Skeletal muscle cell (primary cell): ENCODE results near the gene RET.

Experiments
- DNase-seq: peaks from one replicate; pipeline ENCODE4 v3.0.0-alpha.2; 2010; ENCODE audit warnings: low read depth
- H3K4me3 ChIP-seq: 2 replicates; pipeline ENCODE4 v1.5.1; 2011; ENCODE audit warnings: low read depth, mild to moderate bottlenecking, control low read depth, low read length, moderate library complexity

The RET gene

GRCh38 chr10:43043773-43044447 is 33.0 kb upstream of the RET start:
- no peak overlapping the region for H3K4me3 ChIP-seq
- no peak for DNase-seq

- no peak for DNase-seq
- H3K4me3 ChIP-seq, result no peak overlapping the region
Observed at GRCh38 chr10:43044448-43044921, 32.4 kb upstream of the RET start.

GRCh38 chr10:43044961-43045621 is 31.8 kb upstream of the RET start:
- no peak overlapping the region for H3K4me3 ChIP-seq
- no peak for DNase-seq

- H3K4me3 ChIP-seq, result no peak overlapping the region
- DNase-seq, result no peak
Observed at GRCh38 chr10:43045631-43046287, 31.1 kb upstream of the RET start.

GRCh38 chr10:43046288-43046991 is 30.4 kb upstream of the RET start:
- DNase-seq, result no peak
- no peak overlapping the region for H3K4me3 ChIP-seq

DNA sequence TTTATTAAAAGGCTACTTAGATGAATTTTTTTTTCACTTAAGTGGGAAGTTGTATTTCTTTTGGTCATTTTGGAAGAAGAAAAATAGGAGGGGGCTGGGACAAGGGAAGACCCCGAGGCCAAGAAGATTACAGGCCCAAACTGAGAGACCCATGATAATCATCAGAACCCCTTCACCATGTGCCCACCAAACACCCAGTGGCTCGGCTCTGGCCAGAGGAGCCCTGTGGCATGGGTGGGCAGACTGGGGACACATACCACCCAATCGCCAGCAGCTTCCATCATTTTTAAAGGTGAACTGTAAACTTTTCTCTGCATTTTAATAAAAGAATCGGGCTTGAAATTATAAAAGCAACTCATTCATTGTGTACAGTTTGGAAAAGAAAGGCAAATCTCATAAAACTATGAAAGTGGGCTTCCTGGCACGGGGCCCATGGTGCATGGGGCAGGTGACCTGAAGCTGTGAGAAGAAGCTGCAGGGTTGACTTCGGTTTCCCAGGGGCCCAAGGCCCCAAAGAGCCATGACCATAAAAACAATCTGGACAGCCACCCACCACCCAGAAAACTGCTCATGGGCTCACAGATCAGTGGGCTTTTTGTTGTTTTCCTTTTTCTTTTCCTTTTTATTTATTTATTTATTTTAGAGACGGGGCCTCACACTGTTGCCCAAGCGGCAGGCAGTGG is 29.4 kb upstream of the RET start:
- H3K4me3 ChIP-seq, result no peak overlapping the region
- DNase-seq, result no peak

- DNase-seq, result no peak
Observed at GRCh38 chr10:43048301-43049051, 28.4 kb upstream of the RET start.

GRCh38 chr10:43049081-43049551 is 27.8 kb upstream of the RET start:
- DNase-seq, result no peak
- H3K4me3 ChIP-seq, result no peak overlapping the region

More at GRCh38 chr10:43048301-43049051, 28.4 kb upstream of the RET start:
- H3K4me3 ChIP-seq, result no peak overlapping the region

GRCh38 chr10:43050011-43050410 is 26.9 kb upstream of the RET start:
- H3K4me3 ChIP-seq, result no peak overlapping the region
- no peak for DNase-seq

DNA sequence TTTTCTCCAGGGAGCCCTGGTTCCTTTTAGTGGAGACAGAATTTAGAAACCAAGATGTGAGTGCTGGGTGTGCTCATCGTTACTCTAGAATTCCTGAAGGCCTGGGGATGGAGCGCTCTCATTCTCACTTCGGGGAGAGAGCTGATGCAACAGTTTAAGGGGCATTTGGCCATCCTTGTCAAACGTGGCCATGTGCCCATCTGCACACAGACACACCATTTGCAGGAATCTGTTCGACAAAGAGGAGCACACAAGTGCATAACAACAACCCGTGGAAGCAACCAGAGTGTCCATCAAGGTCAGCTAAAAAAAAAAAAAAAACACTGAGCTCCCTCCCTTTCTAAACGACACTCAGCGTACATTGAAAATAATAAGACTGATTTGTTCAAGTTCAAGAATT is 23.0 kb upstream of the RET start:
- DNase-seq, result no peak

GRCh38 chr10:43054593-43054992 is 22.3 kb upstream of the RET start:
- no peak for DNase-seq
- H3K4me3 ChIP-seq, result no peak overlapping the region

More for the DNA sequence above, 23.0 kb upstream of the RET start:
- H3K4me3 ChIP-seq, result no peak overlapping the region

GRCh38 chr10:43055217-43055616 is 21.7 kb upstream of the RET start:
- DNase-seq, result no peak
- no peak overlapping the region for H3K4me3 ChIP-seq

- no peak overlapping the region for H3K4me3 ChIP-seq
- DNase-seq, result no peak
Observed at GRCh38 chr10:43055991-43056567, 20.8 kb upstream of the RET start.

DNA sequence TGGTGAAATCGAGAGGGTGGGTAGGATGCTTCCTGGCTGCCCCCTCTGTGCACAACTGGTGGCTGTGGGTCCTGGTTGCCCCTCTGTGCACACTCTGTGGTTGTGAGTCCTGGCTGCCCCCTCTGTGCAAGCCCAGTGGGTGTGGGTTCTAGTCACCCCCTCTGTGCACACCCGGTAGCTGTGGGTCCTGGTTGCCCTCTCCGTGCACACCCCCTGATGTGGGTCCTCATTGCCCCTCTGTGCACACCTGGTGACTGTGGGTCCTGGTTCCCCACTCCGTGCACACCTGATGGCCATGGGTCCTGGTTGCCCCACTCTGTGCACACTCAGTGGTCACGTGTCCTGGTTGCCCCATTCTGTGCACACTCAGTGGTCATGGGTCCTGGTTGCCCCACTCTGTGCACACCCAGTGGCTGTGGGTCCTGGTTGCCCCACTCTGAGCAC is 20.3 kb upstream of the RET start:
- no peak for DNase-seq
- no peak overlapping the region for H3K4me3 ChIP-seq

DNA sequence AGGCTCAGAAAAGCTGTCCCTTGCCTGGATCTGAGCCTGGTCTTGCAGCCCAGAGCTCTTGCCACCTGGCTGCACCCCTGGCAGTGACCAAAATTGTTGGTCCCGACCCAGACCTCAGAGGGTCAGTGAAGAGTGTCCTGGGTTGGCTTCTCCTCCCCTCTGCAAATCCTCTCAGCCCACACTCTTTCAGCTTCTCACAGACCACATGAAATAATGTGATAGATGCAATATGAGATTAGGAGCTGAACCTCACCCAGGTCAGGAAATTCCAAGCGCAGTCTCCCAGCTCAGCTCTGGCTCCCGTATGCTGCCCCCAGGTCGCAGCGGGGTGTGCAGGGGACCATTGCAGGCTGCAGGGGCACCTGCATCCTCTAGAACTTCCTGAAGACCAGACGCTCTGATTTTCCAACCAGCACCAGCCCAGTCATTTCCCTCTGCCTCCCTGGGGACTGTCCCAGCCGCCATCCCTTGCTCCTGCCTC is 19.6 kb upstream of the RET start:
- no peak for DNase-seq
- no peak overlapping the region for H3K4me3 ChIP-seq

- no peak for DNase-seq
- H3K4me3 ChIP-seq, result no peak overlapping the region
Observed at GRCh38 chr10:43057831-43058340, 19.0 kb upstream of the RET start.

DNA sequence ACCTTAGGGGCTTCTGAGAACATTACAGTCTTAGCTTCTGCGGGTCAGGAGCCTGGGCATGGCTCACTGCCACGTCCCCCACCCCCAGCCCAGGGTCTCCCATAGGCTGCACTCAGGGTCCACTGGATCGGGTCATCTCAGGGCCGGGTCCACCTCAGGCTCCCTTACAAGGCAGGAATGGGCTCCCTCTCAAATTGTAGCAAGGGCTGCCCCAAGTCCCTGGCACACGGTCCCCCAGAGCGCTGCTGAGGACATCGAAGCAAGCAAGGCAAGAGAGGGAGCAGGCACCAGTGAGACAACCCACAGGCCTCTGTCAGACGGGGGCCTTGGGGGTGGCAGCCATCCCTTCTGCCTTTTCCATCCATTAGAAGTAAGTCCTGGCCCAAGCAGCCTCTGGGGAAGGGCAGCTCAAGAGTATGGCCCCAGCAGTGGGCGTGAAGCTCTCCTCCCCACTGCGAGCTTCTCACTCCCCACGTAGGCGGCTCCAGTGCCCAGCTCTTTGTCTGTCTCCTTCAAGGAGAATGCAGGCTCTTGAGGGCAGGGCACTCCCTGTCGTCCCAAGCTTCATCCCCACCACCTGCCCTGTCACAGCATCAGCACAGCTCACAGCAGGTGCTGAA is 18.0 kb upstream of the RET start:
- no peak overlapping the region for H3K4me3 ChIP-seq
- no peak for DNase-seq

- H3K4me3 ChIP-seq, result no peak overlapping the region
- DNase-seq, result no peak
Observed at GRCh38 chr10:43059336-43059720, 17.5 kb upstream of the RET start.
